ENCODE results near the gene RBCK1.
A peak's percentile ranks its signal among the peaks of the same experiment; 100 is the strongest.

RBCK1 gene

DNA sequence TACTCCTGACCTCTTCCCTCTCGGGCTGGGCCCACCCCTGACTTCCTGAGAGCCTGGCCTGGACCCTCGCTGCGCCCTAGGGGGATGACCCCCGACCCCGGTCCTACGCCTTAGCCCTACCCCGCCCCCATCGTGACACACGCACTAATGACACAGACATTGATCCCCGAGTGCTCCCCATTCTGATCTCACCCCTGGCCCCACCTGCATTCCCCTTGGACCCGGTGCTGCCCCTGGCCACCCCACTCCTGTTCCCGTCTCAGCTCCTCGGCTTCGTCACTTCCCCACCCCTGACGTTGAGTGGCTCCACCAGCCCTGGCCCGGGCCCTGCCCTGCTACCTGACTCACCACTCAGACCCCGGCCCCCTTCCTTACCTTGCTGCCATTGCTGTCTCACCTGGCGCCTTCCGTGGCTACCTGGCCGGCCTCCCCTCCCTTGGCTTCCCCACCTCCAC is 12.1 kb downstream of the RBCK1 start:
- DNase-seq: no peak

- DNase-seq: peak; percentile 53
Measured at GRCh38 chr20:420721-421574, 12.8 kb downstream of the RBCK1 start.

GRCh38 chr20:421685-422250 is 13.7 kb downstream of the RBCK1 start:
- DNase-seq: no peak

- DNase-seq: no peak
Measured at GRCh38 chr20:426566-426965, 18.5 kb downstream of the RBCK1 start.

GRCh38 chr20:427401-427800 is 19.3 kb downstream of the RBCK1 start:
- no peak for DNase-seq

- no peak for DNase-seq
Measured at GRCh38 chr20:427849-428657, 20.0 kb downstream of the RBCK1 start.

- DNase-seq: no peak
Measured at GRCh38 chr20:428658-429200, 20.6 kb downstream of the RBCK1 start.

- DNase-seq: no peak
Measured at GRCh38 chr20:430091-430999, 22.2 kb downstream of the RBCK1 start.

- DNase-seq: peak; percentile 55
Measured at GRCh38 chr20:431012-431904, 23.2 kb downstream of the RBCK1 start.

DNA sequence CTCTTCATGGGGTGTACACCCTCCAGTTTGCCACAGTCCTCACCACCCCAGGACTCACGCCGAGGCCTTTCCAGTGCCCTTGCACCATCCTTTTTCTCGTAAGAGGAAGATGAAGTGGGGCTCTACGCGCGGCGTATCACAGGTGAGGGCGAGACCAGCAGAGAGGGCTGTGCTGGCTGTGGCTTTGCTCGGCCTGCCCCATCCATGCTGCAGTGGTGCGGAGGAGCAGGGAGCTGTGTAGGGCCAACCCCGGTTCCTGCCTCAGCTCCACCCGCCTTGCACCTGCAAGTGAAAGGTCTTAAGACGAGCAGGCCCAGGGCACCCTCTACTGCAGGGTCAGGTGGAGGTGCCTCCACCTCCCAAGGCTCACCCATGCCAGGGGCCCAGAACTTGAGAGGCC is 24.1 kb downstream of the RBCK1 start:
- DNase-seq: no peak

DNA sequence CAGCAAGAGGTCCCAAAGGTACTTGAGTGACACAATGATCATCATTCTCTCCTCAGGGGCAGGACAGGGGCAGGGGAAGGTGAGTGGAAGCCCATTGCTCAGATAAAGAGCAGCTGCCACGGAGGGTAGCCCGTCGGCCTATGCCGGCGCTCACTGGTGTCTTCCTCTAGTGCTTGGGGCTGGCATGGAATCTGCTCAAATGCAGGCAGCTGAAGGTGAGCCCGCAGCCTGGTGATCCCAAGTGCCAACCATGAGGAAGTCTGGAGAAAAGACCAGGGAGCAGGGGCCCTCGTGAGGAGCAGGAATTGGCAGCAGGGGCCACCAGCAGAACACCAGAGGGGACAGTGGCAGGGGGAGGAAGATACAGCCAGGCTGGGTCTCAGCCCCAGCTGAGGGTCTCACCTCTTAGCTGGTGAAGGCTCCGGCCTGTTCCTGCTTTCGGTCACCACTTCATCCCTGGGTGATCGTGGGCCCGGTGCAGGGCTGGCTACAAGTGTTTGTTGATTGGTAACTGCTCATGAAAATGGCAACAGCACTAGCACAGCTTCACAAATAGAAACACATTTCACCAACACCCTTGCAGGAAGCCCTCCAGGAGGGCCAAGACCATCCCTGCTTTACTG is 24.7 kb downstream of the RBCK1 start:
- DNase-seq: no peak

DNA sequence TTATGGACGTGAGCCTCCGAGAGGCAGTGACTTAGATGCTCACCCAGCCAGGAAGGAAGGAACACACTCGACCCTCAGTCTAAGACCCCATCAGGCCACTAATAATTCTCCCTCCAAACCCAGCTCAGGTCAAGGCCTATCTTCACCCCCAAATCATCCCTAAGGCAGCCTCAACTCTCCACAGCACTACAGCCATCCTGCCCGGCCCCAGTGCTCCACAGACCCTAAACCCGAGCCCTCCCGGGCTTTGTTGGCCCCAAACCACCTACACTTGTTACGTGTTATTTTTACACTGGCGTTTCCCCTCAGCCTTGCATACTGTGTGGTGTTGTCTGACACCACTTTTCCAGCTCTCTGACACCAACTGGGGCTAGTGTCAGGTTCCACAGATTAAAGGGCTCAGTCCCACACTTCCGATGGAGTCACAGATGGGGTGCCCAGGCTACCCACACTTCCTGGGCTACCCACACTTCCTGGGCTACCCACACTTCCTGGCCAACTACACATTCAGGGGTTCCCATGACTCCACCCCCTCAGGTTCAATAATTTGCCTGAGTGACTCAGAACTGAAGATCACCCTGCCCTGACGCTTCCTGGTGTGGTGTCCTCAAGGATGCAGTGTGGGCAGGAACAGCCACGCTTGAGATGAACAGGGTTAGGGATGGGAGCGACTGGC is 25.3 kb downstream of the RBCK1 start:
- DNase-seq: peak; percentile 77

GRCh38 chr20:434221-434620 is 26.1 kb downstream of the RBCK1 start:
- no peak for DNase-seq

GRCh38 chr20:434661-435419 is 26.7 kb downstream of the RBCK1 start:
- no peak for DNase-seq

- no peak for DNase-seq
Measured at GRCh38 chr20:435558-435957, 27.5 kb downstream of the RBCK1 start.

- DNase-seq: no peak
Measured at GRCh38 chr20:436476-436875, 28.4 kb downstream of the RBCK1 start.

DNA sequence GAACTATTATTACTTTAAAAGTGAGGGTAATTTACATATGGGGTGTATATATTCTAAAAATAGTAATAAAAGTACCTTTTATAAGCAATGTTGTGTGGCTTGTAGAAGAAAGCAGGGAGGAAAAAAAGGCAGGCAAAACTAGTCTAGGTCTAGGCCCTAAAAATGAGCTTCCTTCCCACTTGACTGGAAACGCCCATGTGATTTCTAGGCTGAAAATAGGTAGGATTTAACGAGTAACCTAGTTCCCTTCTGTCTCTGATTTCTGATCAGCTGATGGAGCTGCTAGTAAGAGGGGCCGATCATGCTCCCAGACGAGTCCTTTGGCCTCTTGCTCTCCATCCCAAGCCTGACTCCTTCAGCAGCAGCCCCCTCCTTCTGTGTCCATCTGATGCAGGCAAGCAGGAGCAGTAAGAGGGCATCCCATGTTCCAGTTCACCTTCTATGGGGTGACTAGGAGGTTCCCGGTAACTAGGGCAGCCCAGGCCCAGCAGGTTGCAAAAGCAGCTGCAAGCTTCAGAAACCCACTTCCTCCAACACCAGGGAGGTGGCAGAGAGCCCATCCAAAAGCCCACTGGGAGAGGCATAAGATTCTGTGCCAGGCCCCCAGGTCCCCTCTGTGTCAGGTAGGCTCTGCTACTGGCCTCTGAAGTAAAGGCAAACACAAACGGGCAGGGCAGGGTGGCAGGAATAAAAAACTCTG is 29.8 kb downstream of the RBCK1 start:
- DNase-seq: no peak
